Ovary (tissue), 9 donors: ENCODE measurements around the gene PDE8A. TPM values are rescaled to one million over a fixed set of nuclear protein-coding genes. Genes with fewer than 3 reads are reported as not detected.

Source experiments
- DNase-seq, 5 donors: peaks; one replicate each; pipeline ENCODE4 v3.0.0-alpha.2; 2019 to 2020
- H3K27ac ChIP-seq, 2 donors: fragments of 200-600 bp; one replicate each; pipeline versions ENCODE4 v1.5.1 to v1.8.0; 2019 to 2022
- H3K27me3 ChIP-seq: fragments of 200-600 bp; one replicate; pipeline ENCODE4 v1.8.0; 2022
- H3K36me3 ChIP-seq: fragments of 200-600 bp; sonication (generic); one replicate; pipeline ENCODE4 v1.5.1; 2019
- H3K4me1 ChIP-seq: one replicate; pipeline ENCODE4 v1.8.1; 2013; ENCODE audit warnings: mild to moderate bottlenecking, moderate library complexity; ENCODE audit not compliant: insufficient read depth
- H3K4me3 ChIP-seq: fragments of 200-600 bp; sonication (generic); one replicate; pipeline ENCODE4 v1.5.1; 2017
- H3K9me3 ChIP-seq, 2 donors: fragments of 200-600 bp in 1 of 2; sonication (generic) in 1 of 2; one replicate each; pipeline versions ENCODE4 v1.5.1 to v1.8.1; 2013 to 2019; ENCODE audit warnings: mild to moderate bottlenecking in 1 of 2, moderate library complexity in 1 of 2
- EP300 ChIP-seq: sonication (generic); formaldehyde crosslinking; IDR thresholded peaks from one replicate; pipeline ENCODE4 v1.6.1; 2017; ENCODE audit warnings: antibody characterized with exemption
- POLR2A ChIP-seq: fragments of 450-650 bp; IDR thresholded peaks from one replicate; pipeline ENCODE4 v1.6.1; 2017; ENCODE audit warnings: antibody characterized with exemption, mild to moderate bottlenecking, moderate library complexity
- WGBS, 3 donors: extraction: QIAGEN DNeasy Blood & Tissue Kit in 1 of 3; methylation state at CpG; one replicate each; pipeline versions ENCODE4 v1.1.5 to v1.1.7; 2013 to 2017; 5-methylcytosine and 5-hydroxymethylcytosine counted together
- intact Hi-C, 4 donors: fragments of 100-400 bp; cut with DNase I; formaldehyde crosslinking; loops; one replicate each; pipeline versions ENCODE4 v1.11.0 to v1.15.1; 2022 to 2023
- polyA plus RNA-seq, 2 donors: library from polyadenylated mRNA; stranded (reverse); fragments of 200-250 nt in 1 of 2; fragments of 350-450 nt in 1 of 2; fragmentation: Illumina TruSeq in 1 of 2; extraction: RNeasy Lipid Tissue Mini Kit (QIAGEN cat#74804) in 1 of 2; gene quantifications; one replicate each; pipeline ENCODE4 v1.2.3, GENCODE V29; 2013 to 2014
- total RNA-seq, 7 donors: library from RNA; depleted of rRNA in 2 of 7; stranded (reverse); fragments of >200 nt in 2 of 7; fragmentation: NEBNext Ultra II Directional in 3 of 7; extraction: Animal tissue kit (Norgen Biotek cat#: 25700) in 3 of 7; gene quantifications; one replicate each; pipeline versions ENCODE4 v1.1.0 to v1.2.4, GENCODE V29; 2016 to 2023
- TF ChIP-seq, protein P1 (sequence below), 3 donors: fragments of 450-650 bp in 2 of 3; fragments of 200-600 bp in 1 of 3; IDR thresholded peaks; one replicate each; pipeline versions ENCODE4 v1.5.1 to v1.8.0; 2016 to 2022; ENCODE audit warnings: antibody characterized with exemption in 3 of 3, mild to moderate bottlenecking in 1 of 3
- donor health status: DM: no; HTN: no; CAD: no; lungs with moderate emphysema.
- donor health status: DM: no; HTN: no; CAD: no.
- donor health status: Bipolar disorder and iron deficiency.
- donor health status: DM: yes; HTN: yes; CAD: no.
- donor health status: DM: no; HTN: no; CAD: no.
- donor health status: DM: yes; HTN: yes; CAD: no.

The PDE8A gene
- total and polyA plus RNA-seq, 9 donors: 13.8 to 61.8 (median 33.2) TPM

DNA sequence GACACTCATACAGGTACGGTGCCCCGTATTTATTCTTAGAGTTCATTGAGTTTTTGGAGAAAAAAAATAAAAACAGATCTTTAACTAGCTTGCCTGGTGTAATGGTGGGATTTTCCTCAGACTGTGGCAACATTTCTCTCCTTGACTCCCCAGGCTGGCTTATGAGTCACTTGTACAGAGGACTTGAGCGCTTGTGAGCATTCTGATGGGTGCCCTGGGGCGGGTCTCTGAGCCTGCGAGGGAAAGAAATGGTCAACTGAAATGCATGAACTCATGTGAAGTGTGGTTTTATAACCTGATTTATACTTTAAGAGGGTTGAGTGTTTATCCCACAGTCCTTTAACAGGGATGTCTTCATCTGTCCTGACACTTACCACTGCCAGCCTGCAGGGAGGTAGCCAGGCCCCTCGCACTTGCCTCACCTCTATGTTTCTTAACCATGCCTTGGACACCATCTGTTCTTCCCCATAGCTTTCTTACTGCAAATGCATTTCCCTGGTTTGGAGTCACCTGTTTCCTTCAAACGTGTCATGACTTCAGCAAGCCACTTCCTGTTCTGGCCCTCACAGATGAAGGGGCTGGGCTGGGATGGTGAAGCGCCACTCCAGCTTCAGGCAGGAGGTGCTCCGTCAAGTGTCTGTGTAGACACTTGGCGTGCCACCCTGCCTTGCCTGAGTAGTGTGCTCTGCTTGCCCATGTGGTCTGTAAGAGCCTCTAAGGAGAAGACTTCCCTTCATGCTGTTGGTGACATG lies 118.7 kb downstream of the PDE8A start:
- intact Hi-C loops: no loop called here
- 83 to 92% (median 85%) methylated on average over 10 of the region's 10 CpGs for WGBS, 3 donors
- no peaks in the 10 kb centered on the region for H3K36me3 ChIP-seq

GRCh38 chr15:85104584-85104983 lies 122.9 kb downstream of the PDE8A start:
- no peak overlapping the region for H3K27ac ChIP-seq
- H3K4me3 ChIP-seq: no peak overlapping the region
- no peaks in the 10 kb centered on the region for H3K36me3 ChIP-seq
- WGBS, 3 donors: 64 to 78% (median 75%) methylated on average over 2 of the region's 2 CpGs
- intact Hi-C loops: no loop called here
- no peaks in the 10 kb centered on the region for H3K4me1 ChIP-seq
- DNase-seq: no peak
- TF ChIP-seq POLR2A (no peak), EP300 (no peak)
- TF ChIP-seq, protein P1, sequence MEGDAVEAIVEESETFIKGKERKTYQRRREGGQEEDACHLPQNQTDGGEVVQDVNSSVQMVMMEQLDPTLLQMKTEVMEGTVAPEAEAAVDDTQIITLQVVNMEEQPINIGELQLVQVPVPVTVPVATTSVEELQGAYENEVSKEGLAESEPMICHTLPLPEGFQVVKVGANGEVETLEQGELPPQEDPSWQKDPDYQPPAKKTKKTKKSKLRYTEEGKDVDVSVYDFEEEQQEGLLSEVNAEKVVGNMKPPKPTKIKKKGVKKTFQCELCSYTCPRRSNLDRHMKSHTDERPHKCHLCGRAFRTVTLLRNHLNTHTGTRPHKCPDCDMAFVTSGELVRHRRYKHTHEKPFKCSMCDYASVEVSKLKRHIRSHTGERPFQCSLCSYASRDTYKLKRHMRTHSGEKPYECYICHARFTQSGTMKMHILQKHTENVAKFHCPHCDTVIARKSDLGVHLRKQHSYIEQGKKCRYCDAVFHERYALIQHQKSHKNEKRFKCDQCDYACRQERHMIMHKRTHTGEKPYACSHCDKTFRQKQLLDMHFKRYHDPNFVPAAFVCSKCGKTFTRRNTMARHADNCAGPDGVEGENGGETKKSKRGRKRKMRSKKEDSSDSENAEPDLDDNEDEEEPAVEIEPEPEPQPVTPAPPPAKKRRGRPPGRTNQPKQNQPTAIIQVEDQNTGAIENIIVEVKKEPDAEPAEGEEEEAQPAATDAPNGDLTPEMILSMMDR (IDR thresholded peaks at IDR 0.05): no peak
- no peaks in the 10 kb centered on the region for H3K27me3 ChIP-seq
- H3K9me3 ChIP-seq: no peaks in the 10 kb centered on the region

More for the DNA sequence above, 118.7 kb downstream of the PDE8A start:
- no peak for DNase-seq
- Histone ChIP-seq H3K27ac (no peak overlapping the region), H3K4me1 (no peaks in the 10 kb centered on the region), H3K27me3 (no peaks in the 10 kb centered on the region), H3K9me3 (no peaks in the 10 kb centered on the region), H3K4me3 (no peak overlapping the region)
- TF ChIP-seq, protein P1 (IDR thresholded peaks at IDR 0.05): no peak
- no peak for TF ChIP-seq POLR2A
- no peak for TF ChIP-seq EP300

DNA sequence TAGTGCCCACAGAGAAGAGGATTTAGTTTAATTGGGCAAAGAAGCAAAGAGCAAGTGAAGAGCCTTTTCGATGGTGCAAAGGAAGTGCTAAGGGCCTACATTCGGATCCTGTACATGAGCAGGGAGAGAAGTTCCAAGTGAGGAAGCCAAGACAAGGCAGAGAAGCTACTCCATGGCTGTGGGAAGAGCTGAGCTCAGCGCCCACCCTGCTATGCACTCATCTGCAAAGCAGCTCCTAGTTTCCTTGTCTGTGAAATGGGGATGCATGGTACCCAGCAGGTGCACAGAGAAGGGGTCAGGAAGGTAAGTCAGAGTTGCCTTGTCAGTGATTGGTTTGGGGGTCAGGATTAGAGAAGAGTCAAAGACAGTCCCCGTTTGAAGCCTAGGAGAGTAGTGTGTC lies 126.5 kb downstream of the PDE8A start:
- Histone ChIP-seq H3K9me3 (no peaks in the 10 kb centered on the region), H3K4me1 (no peaks in the 10 kb centered on the region), H3K4me3 (no peak overlapping the region), H3K27me3 (no peaks in the 10 kb centered on the region), H3K27ac (no peak overlapping the region), H3K36me3 (no peaks in the 10 kb centered on the region)
- 86 to 92% (median 88%) methylated on average over 4 of the region's 4 CpGs for WGBS, 3 donors
- DNase-seq: no peak
- intact Hi-C loops: no loop called here
- TF ChIP-seq POLR2A (no peak), EP300 (no peak)
- TF ChIP-seq, protein P1 (IDR thresholded peaks at IDR 0.05): no peak

DNA sequence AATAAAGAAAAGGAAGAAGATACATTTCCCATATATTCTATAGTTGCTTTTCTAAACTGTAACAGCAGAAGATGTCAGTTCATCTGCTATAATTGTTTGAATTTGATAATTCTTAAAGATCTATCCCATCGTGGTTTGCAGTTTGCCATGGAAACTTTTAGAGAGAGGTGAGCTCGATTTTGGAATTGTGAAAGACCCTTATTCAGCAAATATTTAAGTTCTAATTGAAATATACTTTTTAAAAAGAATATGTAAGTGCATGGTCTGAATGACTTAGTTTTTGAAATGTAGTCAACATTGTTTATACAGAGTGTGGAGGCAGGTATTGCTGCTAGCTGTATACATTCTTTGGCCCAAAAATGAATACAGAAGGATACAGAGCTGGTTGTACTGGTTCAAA lies 127.7 kb downstream of the PDE8A start:
- Histone ChIP-seq H3K9me3 (no peaks in the 10 kb centered on the region), H3K27me3 (no peaks in the 10 kb centered on the region), H3K4me3 (no peak overlapping the region), H3K27ac (no peak overlapping the region), H3K36me3 (no peaks in the 10 kb centered on the region), H3K4me1 (no peaks in the 10 kb centered on the region)
- intact Hi-C loops: no loop called here
- 86 to 89% (median 89%) methylated on average over 2 of the region's 2 CpGs for WGBS, 3 donors
- TF ChIP-seq, protein P1 (IDR thresholded peaks at IDR 0.05): no peak
- TF ChIP-seq EP300: no peak
- TF ChIP-seq POLR2A: no peak
- no peak for DNase-seq
